Measurements from ENCODE around the gene DEFB119. TPM values are rescaled to one million over a fixed set of nuclear protein-coding genes. Genes with fewer than 3 reads are reported as not detected.

DEFB119 gene
- total RNA-seq, 1 donor from 2014 or later: not detected

DNA sequence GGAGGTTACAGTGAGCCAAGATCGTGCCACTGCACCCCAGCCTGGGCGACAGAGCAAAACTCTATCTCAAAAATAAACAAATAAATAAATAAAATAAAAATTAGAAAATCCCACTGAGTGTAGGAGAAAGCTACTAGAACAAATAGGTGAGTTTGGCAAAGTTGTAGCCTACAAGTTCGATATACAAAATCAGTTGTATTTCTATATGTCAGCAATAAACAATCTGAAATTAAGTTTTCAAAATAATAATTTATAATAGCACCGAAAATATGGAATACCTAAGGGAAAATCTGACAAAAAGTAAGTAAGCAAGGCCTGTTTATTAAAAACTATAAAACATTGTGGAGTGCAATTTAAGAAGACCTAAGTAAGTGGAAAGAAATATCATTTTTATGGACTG is 27.1 kb downstream of the DEFB119 start:
- Mint-ChIP-seq H3K27me3 (ENCODE audit: unreplicated experiment) (peaks cover 4% of the 10 kb centered on the region), H3K27ac (ENCODE audit: unreplicated experiment) (no peak overlapping the region), H3K36me3 (ENCODE audit: unreplicated experiment) (peaks cover 9% of the 10 kb centered on the region), H3K4me3 (ENCODE audit: unreplicated experiment) (no peak overlapping the region), H3K9me3 (ENCODE audit: unreplicated experiment) (peaks cover 15% of the 10 kb centered on the region), H3K4me1 (ENCODE audit: low read depth, unreplicated experiment) (no peaks in the 10 kb centered on the region)
- TF ChIP-seq, protein P1, sequence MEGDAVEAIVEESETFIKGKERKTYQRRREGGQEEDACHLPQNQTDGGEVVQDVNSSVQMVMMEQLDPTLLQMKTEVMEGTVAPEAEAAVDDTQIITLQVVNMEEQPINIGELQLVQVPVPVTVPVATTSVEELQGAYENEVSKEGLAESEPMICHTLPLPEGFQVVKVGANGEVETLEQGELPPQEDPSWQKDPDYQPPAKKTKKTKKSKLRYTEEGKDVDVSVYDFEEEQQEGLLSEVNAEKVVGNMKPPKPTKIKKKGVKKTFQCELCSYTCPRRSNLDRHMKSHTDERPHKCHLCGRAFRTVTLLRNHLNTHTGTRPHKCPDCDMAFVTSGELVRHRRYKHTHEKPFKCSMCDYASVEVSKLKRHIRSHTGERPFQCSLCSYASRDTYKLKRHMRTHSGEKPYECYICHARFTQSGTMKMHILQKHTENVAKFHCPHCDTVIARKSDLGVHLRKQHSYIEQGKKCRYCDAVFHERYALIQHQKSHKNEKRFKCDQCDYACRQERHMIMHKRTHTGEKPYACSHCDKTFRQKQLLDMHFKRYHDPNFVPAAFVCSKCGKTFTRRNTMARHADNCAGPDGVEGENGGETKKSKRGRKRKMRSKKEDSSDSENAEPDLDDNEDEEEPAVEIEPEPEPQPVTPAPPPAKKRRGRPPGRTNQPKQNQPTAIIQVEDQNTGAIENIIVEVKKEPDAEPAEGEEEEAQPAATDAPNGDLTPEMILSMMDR (IDR thresholded peaks at IDR 0.05; ENCODE audit: partially characterized antibody, unreplicated experiment): no peak
- DNase-seq: no peak

DNA sequence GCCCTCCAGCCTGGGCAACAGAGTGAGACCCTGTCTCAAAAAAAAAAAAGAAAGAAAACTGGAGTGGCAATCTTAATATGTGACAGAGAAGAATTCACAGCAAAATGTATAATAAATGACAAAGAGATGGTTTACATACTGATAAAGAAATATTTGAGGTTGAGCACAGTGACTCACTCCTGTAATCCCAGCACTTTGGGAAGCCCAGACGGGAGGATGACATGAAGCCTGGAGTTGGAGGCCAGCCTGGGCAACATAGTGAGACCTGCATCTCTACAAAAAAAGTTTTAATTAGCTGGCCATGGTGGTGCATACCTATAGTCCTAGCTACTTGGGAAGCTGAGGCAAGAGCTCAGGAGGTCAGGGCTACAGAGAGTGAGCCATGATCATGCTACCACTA is 34.4 kb downstream of the DEFB119 start:
- H3K9me3 Mint-ChIP-seq (ENCODE audit: unreplicated experiment): peaks cover 4% of the 10 kb centered on the region
- H3K4me1 Mint-ChIP-seq (ENCODE audit: low read depth, unreplicated experiment): no peaks in the 10 kb centered on the region
- DNase-seq: no peak
- H3K27ac Mint-ChIP-seq (ENCODE audit: unreplicated experiment): no peak overlapping the region
- no peaks in the 10 kb centered on the region for H3K36me3 Mint-ChIP-seq (ENCODE audit: unreplicated experiment)
- no peak overlapping the region for H3K4me3 Mint-ChIP-seq (ENCODE audit: unreplicated experiment)
- no peaks in the 10 kb centered on the region for H3K27me3 Mint-ChIP-seq (ENCODE audit: unreplicated experiment)
- TF ChIP-seq, protein P1 (IDR thresholded peaks at IDR 0.05; ENCODE audit: partially characterized antibody, unreplicated experiment): no peak

DNA sequence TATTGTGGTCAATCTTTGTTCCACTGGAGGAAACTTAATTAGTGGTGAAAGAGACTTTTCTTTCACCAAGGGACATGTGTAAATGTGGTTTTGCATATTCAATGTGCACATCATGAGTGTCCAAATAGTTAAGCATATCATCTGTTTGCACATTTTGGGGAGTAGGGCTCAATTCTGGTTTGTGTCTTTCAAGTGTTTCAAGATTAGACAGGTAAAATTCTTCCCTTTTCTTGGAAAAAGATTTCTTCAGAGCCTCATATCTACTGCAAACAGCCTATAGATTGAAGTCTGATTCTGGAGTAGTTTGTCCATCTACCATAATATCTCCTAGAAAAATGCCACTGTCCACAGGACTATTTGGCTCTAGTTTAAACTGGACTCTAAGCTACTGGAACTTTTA is 48.9 kb downstream of the DEFB119 start:
- Mint-ChIP-seq H3K36me3 (ENCODE audit: unreplicated experiment) (no peaks in the 10 kb centered on the region), H3K27ac (ENCODE audit: unreplicated experiment) (no peak overlapping the region), H3K4me3 (ENCODE audit: unreplicated experiment) (no peak overlapping the region), H3K9me3 (ENCODE audit: unreplicated experiment) (peaks cover 7% of the 10 kb centered on the region), H3K27me3 (ENCODE audit: unreplicated experiment) (no peaks in the 10 kb centered on the region), H3K4me1 (ENCODE audit: low read depth, unreplicated experiment) (no peaks in the 10 kb centered on the region)
- DNase-seq: no peak
- TF ChIP-seq, protein P1 (IDR thresholded peaks at IDR 0.05; ENCODE audit: partially characterized antibody, unreplicated experiment): no peak

DNA sequence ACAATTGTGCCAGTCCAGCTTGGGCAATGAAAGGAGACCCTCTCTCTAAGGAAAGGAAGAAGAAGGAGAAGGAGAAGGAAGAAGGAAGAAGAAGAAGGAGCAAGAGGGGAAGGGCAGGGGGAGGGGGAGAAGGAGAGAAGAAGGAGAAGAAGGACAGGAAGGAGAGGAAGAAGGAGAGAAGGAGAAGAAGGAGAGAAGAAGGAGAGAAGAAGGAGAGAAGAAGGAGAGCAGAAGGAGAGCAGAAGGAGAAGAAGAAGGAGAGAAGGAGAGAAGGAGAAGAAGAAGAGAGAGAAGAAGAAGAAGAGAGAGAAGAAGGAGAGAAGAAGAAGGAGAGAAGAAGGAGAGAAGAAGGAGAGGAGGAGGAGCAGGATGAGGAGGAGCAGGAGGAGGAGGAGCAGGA is 59.5 kb downstream of the DEFB119 start:
- DNase-seq: no peak
- peaks cover 8% of the 10 kb centered on the region for H3K36me3 Mint-ChIP-seq (ENCODE audit: unreplicated experiment)
- TF ChIP-seq, protein P1 (IDR thresholded peaks at IDR 0.05; ENCODE audit: partially characterized antibody, unreplicated experiment): no peak
- H3K27ac Mint-ChIP-seq (ENCODE audit: unreplicated experiment): no peak overlapping the region
- no peak overlapping the region for H3K4me3 Mint-ChIP-seq (ENCODE audit: unreplicated experiment)
- no peaks in the 10 kb centered on the region for H3K27me3 Mint-ChIP-seq (ENCODE audit: unreplicated experiment)
- H3K9me3 Mint-ChIP-seq (ENCODE audit: unreplicated experiment): peaks cover 11% of the 10 kb centered on the region
- no peaks in the 10 kb centered on the region for H3K4me1 Mint-ChIP-seq (ENCODE audit: low read depth, unreplicated experiment)

Other genes starting within 250 kb of the DEFB119 start
- 7.8 TPM for gene DEFB115, start 132.9 kb downstream of the DEFB119 start, total RNA-seq (ENCODE audit: unreplicated experiment)
- gene DEFB116, start 82.0 kb downstream of the DEFB119 start, total RNA-seq (ENCODE audit: unreplicated experiment): not detected
- gene DEFB118, start 22.0 kb downstream of the DEFB119 start, total RNA-seq (ENCODE audit: unreplicated experiment): not detected
- gene DEFB121, start 15.6 kb upstream of the DEFB119 start, total RNA-seq (ENCODE audit: unreplicated experiment): not detected
- gene DEFB123, start 50.0 kb upstream of the DEFB119 start, total RNA-seq (ENCODE audit: unreplicated experiment): not detected
- not detected for gene DEFB124, start 84.5 kb upstream of the DEFB119 start, total RNA-seq (ENCODE audit: unreplicated experiment)
- 2.8 TPM for gene REM1, start 84.7 kb upstream of the DEFB119 start, total RNA-seq (ENCODE audit: unreplicated experiment)
- gene HM13, start 123.9 kb upstream of the DEFB119 start, total RNA-seq (ENCODE audit: unreplicated experiment): 320 TPM
- 92.0 TPM for gene ID1, start 214.7 kb upstream of the DEFB119 start, total RNA-seq (ENCODE audit: unreplicated experiment)
- not detected for gene COX4I2, start 247.3 kb upstream of the DEFB119 start, total RNA-seq (ENCODE audit: unreplicated experiment)